Astrocyte (in vitro differentiated cells and primary cell): ENCODE measurements around the gene KDM5B. TPM values are rescaled to one million over a fixed set of nuclear protein-coding genes. Genes with fewer than 3 reads are reported as not detected.

Experiments used
- DNase-seq: peaks from one replicate; pipeline ENCODE4 v3.0.0-alpha.2; 2010; ENCODE audit warnings: low read depth
- FAIRE-seq: peaks from 2 replicates; lab custom pipeline; 2011; peaks lifted over from hg19 to GRCh38; lab: Jason Lieb, UNC
- H2AFZ ChIP-seq: 2 replicates; pipeline ENCODE4 v1.6.0; 2012; ENCODE audit warnings: low read depth, low read length, inconsistent platforms
- H3K27ac ChIP-seq: 2 replicates; pipeline ENCODE4 v1.5.1; 2011; ENCODE audit warnings: low read depth, low read length, inconsistent platforms
- H3K27me3 ChIP-seq: 2 replicates; pipeline ENCODE4 v1.6.0; 2011; ENCODE audit warnings: low read length, inconsistent platforms; ENCODE audit not compliant: insufficient read depth
- H3K36me3 ChIP-seq: 2 replicates; pipeline ENCODE4 v1.5.1; 2011; ENCODE audit warnings: low read length, inconsistent platforms; ENCODE audit not compliant: insufficient read depth
- H3K4me1 ChIP-seq: 2 replicates; pipeline ENCODE4 v1.5.1; 2011; ENCODE audit warnings: low read length, inconsistent platforms; ENCODE audit not compliant: insufficient read depth
- H3K4me2 ChIP-seq: 2 replicates; pipeline ENCODE4 v1.6.0; 2012; ENCODE audit warnings: low read length, inconsistent platforms
- H3K4me3 ChIP-seq: 2 replicates; pipeline ENCODE4 v1.5.1; 2011; ENCODE audit warnings: low read depth, mild to moderate bottlenecking, low read length, inconsistent platforms; ENCODE audit not compliant: insufficient read depth
- H3K79me2 ChIP-seq: 2 replicates; pipeline ENCODE4 v1.6.0; 2012; ENCODE audit warnings: mild to moderate bottlenecking, low read length, inconsistent platforms; ENCODE audit not compliant: insufficient read depth
- H3K9ac ChIP-seq: 2 replicates; pipeline ENCODE4 v1.6.0; 2012; ENCODE audit warnings: mild to moderate bottlenecking, low read length, inconsistent platforms
- H3K9me3 ChIP-seq: 2 replicates; pipeline ENCODE4 v1.5.1; 2012; ENCODE audit warnings: low read depth, mild to moderate bottlenecking, low read length, inconsistent platforms; ENCODE audit not compliant: insufficient read depth
- H4K20me1 ChIP-seq: 2 replicates; pipeline ENCODE4 v1.6.0; 2012; ENCODE audit warnings: low read length, inconsistent platforms; ENCODE audit not compliant: insufficient read depth
- H3K27ac Mint-ChIP-seq: one replicate; pipeline ENCODE4 v1.8.0; 2021; ENCODE audit warnings: mild to moderate bottlenecking, mixed read lengths; ENCODE audit not compliant: unreplicated experiment
- H3K27me3 Mint-ChIP-seq: one replicate; pipeline ENCODE4 v1.8.0; 2021; ENCODE audit warnings: low read depth, mixed read lengths; ENCODE audit not compliant: unreplicated experiment
- H3K36me3 Mint-ChIP-seq: one replicate; pipeline ENCODE4 v1.8.0; 2021; ENCODE audit warnings: low read depth, mixed read lengths; ENCODE audit not compliant: unreplicated experiment
- H3K4me1 Mint-ChIP-seq: one replicate; pipeline ENCODE4 v1.8.0; 2021; ENCODE audit warnings: low read depth, mixed read lengths; ENCODE audit not compliant: unreplicated experiment
- H3K4me3 Mint-ChIP-seq: one replicate; pipeline ENCODE4 v1.8.0; 2021; ENCODE audit warnings: mild to moderate bottlenecking, moderate library complexity, mixed read lengths; ENCODE audit not compliant: unreplicated experiment
- H3K9me3 Mint-ChIP-seq: one replicate; pipeline ENCODE4 v1.8.0; 2021; ENCODE audit warnings: mild to moderate bottlenecking, mixed read lengths; ENCODE audit not compliant: unreplicated experiment
- EZH2 ChIP-seq: IDR thresholded peaks from 2 replicates; pipeline ENCODE4 v1.6.1; 2012; ENCODE audit warnings: mild to moderate bottlenecking, low read length, inconsistent platforms; ENCODE audit not compliant: insufficient read depth
- total RNA-seq: library from RNA; stranded (reverse); gene quantifications from 2 replicates; pipeline ENCODE4 v1.2.1, GENCODE V29; 2021
- TF ChIP-seq, protein P1 (sequence below): IDR thresholded peaks from 2 replicates; pipeline ENCODE4 v1.5.1; 2011; ENCODE audit warnings: low read depth, mild to moderate bottlenecking, inconsistent platforms, low read length, moderate library complexity; ENCODE audit not compliant: insufficient read depth

The KDM5B gene
- total RNA-seq, 1 donor from 2014 or later, result 182 TPM

DNA sequence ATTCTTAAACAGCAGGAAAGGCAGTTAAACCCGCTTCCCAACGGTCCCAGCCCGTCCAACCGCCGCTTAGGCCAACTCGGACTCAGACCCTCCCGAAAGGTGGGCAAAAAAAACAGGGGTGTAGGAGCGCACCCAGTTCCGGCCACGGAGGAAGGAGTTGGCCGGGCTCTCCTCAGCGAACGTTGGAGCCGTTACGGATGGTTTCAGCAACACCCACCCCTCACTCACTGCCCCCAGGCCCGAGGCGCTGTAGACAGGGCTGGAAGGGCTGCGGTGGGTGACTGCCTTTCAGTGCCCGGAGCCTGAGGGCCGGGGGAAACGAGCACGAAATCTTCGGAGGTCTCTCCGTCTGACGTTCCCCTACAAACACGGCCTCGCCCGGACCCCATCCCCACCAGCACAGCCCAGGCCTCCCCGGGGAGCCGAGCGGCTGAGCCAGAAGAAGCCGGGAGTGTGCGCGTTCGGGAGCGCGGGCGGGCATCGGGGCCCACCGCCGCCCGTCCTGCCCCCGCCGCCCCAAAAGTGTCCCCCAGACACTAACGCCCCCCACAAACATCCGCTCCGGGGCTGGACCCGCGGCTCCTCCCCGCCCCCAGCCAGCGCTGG lies 1.3 kb downstream of the KDM5B start:
- Mint-ChIP-seq H3K4me3 (peak overlapping the region; percentile 98), H3K27ac (peak overlapping the region; percentile 92), H3K36me3 (no peaks in the 10 kb centered on the region), H3K27me3 (no peaks in the 10 kb centered on the region), H3K4me1 (peaks cover 17% of the 10 kb centered on the region), H3K9me3 (no peaks in the 10 kb centered on the region)
- H3K79me2 ChIP-seq, result peaks cover 74% of the 10 kb centered on the region
- H3K4me2 ChIP-seq, result peak overlapping the region; percentile 90
- peaks cover 52% of the 10 kb centered on the region for H4K20me1 ChIP-seq
- peaks cover 32% of the 10 kb centered on the region for H3K4me1 ChIP-seq
- H3K27ac ChIP-seq, result peak overlapping the region; percentile 91
- H2AFZ ChIP-seq, result peak overlapping the region; percentile 45
- H3K4me3 ChIP-seq, result peak overlapping the region; percentile 90
- H3K9ac ChIP-seq, result peak overlapping the region; percentile 97
- no peak for TF ChIP-seq EZH2
- DNase-seq (no peak), FAIRE-seq (no peak)
- H3K27me3 ChIP-seq, result no peaks in the 10 kb centered on the region
- no peaks in the 10 kb centered on the region for H3K9me3 ChIP-seq
- H3K36me3 ChIP-seq, result no peaks in the 10 kb centered on the region

GRCh38 chr1:202805886-202806844 lies 2.1 kb downstream of the KDM5B start:
- peaks cover 25% of the 10 kb centered on the region for H3K4me1 ChIP-seq
- H3K36me3 ChIP-seq, result no peaks in the 10 kb centered on the region
- peak overlapping the region; percentile 91 for H3K27ac ChIP-seq
- FAIRE-seq, result no peak
- peak overlapping the region; percentile 90 for H3K4me3 ChIP-seq
- Mint-ChIP-seq H3K4me3 (peak overlapping the region; percentile 98), H3K36me3 (no peaks in the 10 kb centered on the region), H3K27ac (peak overlapping the region; percentile 92), H3K9me3 (no peaks in the 10 kb centered on the region), H3K4me1 (peaks cover 15% of the 10 kb centered on the region), H3K27me3 (no peaks in the 10 kb centered on the region)
- H3K9me3 ChIP-seq, result no peaks in the 10 kb centered on the region
- peak overlapping the region; percentile 97 for H3K9ac ChIP-seq
- H4K20me1 ChIP-seq, result peaks cover 58% of the 10 kb centered on the region
- H2AFZ ChIP-seq, result no peak overlapping the region
- peaks cover 74% of the 10 kb centered on the region for H3K79me2 ChIP-seq
- H3K4me2 ChIP-seq, result peak overlapping the region; percentile 90
- TF ChIP-seq, protein P1, sequence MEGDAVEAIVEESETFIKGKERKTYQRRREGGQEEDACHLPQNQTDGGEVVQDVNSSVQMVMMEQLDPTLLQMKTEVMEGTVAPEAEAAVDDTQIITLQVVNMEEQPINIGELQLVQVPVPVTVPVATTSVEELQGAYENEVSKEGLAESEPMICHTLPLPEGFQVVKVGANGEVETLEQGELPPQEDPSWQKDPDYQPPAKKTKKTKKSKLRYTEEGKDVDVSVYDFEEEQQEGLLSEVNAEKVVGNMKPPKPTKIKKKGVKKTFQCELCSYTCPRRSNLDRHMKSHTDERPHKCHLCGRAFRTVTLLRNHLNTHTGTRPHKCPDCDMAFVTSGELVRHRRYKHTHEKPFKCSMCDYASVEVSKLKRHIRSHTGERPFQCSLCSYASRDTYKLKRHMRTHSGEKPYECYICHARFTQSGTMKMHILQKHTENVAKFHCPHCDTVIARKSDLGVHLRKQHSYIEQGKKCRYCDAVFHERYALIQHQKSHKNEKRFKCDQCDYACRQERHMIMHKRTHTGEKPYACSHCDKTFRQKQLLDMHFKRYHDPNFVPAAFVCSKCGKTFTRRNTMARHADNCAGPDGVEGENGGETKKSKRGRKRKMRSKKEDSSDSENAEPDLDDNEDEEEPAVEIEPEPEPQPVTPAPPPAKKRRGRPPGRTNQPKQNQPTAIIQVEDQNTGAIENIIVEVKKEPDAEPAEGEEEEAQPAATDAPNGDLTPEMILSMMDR, result no peak
- TF ChIP-seq EZH2, result no peak
- DNase-seq, result no peak
- H3K27me3 ChIP-seq, result no peaks in the 10 kb centered on the region

DNA sequence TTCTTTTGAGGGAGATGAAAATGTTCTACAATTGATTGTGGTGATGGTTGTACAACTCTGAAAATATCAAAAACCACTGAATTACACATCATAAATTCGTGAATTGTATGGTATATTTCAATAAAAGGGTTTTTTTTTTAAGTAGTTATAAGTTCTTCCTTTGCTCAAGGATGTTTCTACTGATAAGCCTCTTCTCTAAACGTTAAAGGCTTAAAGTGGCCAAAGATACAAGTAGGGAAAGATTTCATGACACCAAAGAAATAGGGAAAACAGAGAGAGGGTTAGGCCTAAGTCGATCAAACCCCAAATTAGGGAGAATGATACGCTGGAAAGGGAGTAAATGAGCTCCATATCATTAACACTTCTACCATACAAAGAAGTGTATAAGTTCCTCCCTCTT lies 4.1 kb downstream of the KDM5B start:
- H3K9me3 Mint-ChIP-seq, result no peaks in the 10 kb centered on the region
- DNase-seq, result no peak
- TF ChIP-seq, protein P1, result no peak
- no peak for TF ChIP-seq EZH2
- Histone ChIP-seq H3K4me1 (peaks cover 16% of the 10 kb centered on the region), H2AFZ (no peak overlapping the region), H3K27me3 (no peaks in the 10 kb centered on the region), H3K9ac (no peak overlapping the region), H3K27ac (no peak overlapping the region), H3K9me3 (no peaks in the 10 kb centered on the region), H3K36me3 (no peaks in the 10 kb centered on the region), H3K4me2 (no peak overlapping the region), H3K79me2 (peaks cover 91% of the 10 kb centered on the region), H4K20me1 (peaks cover 79% of the 10 kb centered on the region), H3K4me3 (no peak overlapping the region)
- no peaks in the 10 kb centered on the region for H3K27me3 Mint-ChIP-seq
- peaks cover 19% of the 10 kb centered on the region for H3K4me1 Mint-ChIP-seq
- H3K27ac Mint-ChIP-seq, result peak overlapping the region; percentile 60
- peak overlapping the region; percentile 98 for H3K4me3 Mint-ChIP-seq
- H3K36me3 Mint-ChIP-seq, result peaks cover 6% of the 10 kb centered on the region
- FAIRE-seq, result no peak
